Activated CD4-positive, alpha-beta T cell treated with anti-CD3 and anti-CD28 coated beads, Interleukin-2, amount 10 ng/mL, durations not matched to agents 24 days and 14 days (primary cell): ENCODE data around the gene NUFIP2. TPM values are rescaled to one million over a fixed set of nuclear protein-coding genes. Genes with fewer than 3 reads are reported as not detected.

ENCODE experiments used
- DNase-seq: peaks from one replicate; pipeline ENCODE4 v3.0.0; 2022
- H3K27ac Mint-ChIP-seq: one replicate; pipeline ENCODE4 v1.8.0; 2022; ENCODE audit warnings: mild to moderate bottlenecking, mixed read lengths
- H3K27me3 Mint-ChIP-seq: one replicate; pipeline ENCODE4 v1.8.0; 2022; ENCODE audit warnings: mixed read lengths
- H3K36me3 Mint-ChIP-seq: one replicate; pipeline ENCODE4 v1.8.0; 2022; ENCODE audit warnings: low read depth, mild to moderate bottlenecking, mixed read lengths
- H3K4me1 Mint-ChIP-seq: one replicate; pipeline ENCODE4 v1.8.0; 2021; ENCODE audit warnings: mixed read lengths
- H3K4me3 Mint-ChIP-seq: one replicate; pipeline ENCODE4 v1.8.0; 2022; ENCODE audit warnings: mild to moderate bottlenecking, moderate library complexity, mixed read lengths
- H3K9me3 Mint-ChIP-seq: one replicate; pipeline ENCODE4 v1.8.0; 2021; ENCODE audit warnings: mixed read lengths
- intact Hi-C: fragments of 100-400 bp; cut with micrococcal nuclease; formaldehyde crosslinking; loops from one replicate; pipeline ENCODE4 v1.15.1; 2023
- total RNA-seq: library from RNA; stranded (reverse); gene quantifications from 2 replicates; pipeline ENCODE4 v1.2.3, GENCODE V29; 2022

Gene NUFIP2
- total RNA-seq, 1 donor from 2014 or later = 89.7 TPM

- Mint-ChIP-seq H3K4me1 (peaks cover 4% of the 10 kb centered on the region), H3K27ac (no peak overlapping the region), H3K27me3 (peaks cover 5% of the 10 kb centered on the region), H3K9me3 (no peaks in the 10 kb centered on the region), H3K4me3 (no peak overlapping the region), H3K36me3 (no peaks in the 10 kb centered on the region)
- no peak for DNase-seq
- intact Hi-C loops = no loop called here
Observed at GRCh38 chr17:29215174-29215573, 78.8 kb downstream of the NUFIP2 start.

- Mint-ChIP-seq H3K36me3 (no peaks in the 10 kb centered on the region), H3K4me1 (peaks cover under 1% of the 10 kb centered on the region), H3K27ac (no peak overlapping the region), H3K4me3 (no peak overlapping the region), H3K9me3 (no peaks in the 10 kb centered on the region), H3K27me3 (peaks cover 2% of the 10 kb centered on the region)
- DNase-seq = no peak
- intact Hi-C loops = no loop called here
Observed at GRCh38 chr17:29214215-29215146, 79.5 kb downstream of the NUFIP2 start.

- no peaks in the 10 kb centered on the region for H3K4me1 Mint-ChIP-seq
- DNase-seq = no peak
- peaks cover 5% of the 10 kb centered on the region for H3K27me3 Mint-ChIP-seq
- H3K36me3 Mint-ChIP-seq = no peaks in the 10 kb centered on the region
- no peak overlapping the region for H3K27ac Mint-ChIP-seq
- no peaks in the 10 kb centered on the region for H3K9me3 Mint-ChIP-seq
- intact Hi-C loops = no loop called here
- no peak overlapping the region for H3K4me3 Mint-ChIP-seq
Observed at GRCh38 chr17:29212681-29213121, 81.2 kb downstream of the NUFIP2 start.

GRCh38 chr17:29212094-29212631, 81.8 kb downstream of the NUFIP2 start:
- H3K36me3 Mint-ChIP-seq = no peaks in the 10 kb centered on the region
- no peaks in the 10 kb centered on the region for H3K4me1 Mint-ChIP-seq
- peaks cover 5% of the 10 kb centered on the region for H3K27me3 Mint-ChIP-seq
- no peak overlapping the region for H3K27ac Mint-ChIP-seq
- no peak overlapping the region for H3K4me3 Mint-ChIP-seq
- intact Hi-C loops = no loop called here
- no peak for DNase-seq
- H3K9me3 Mint-ChIP-seq = no peaks in the 10 kb centered on the region

- Mint-ChIP-seq H3K27ac (no peak overlapping the region), H3K4me3 (no peak overlapping the region), H3K36me3 (no peaks in the 10 kb centered on the region), H3K4me1 (no peaks in the 10 kb centered on the region), H3K27me3 (peaks cover 3% of the 10 kb centered on the region), H3K9me3 (no peaks in the 10 kb centered on the region)
- intact Hi-C loops = no loop called here
- no peak for DNase-seq
Observed at GRCh38 chr17:29210879-29211278, 83.1 kb downstream of the NUFIP2 start.

DNA sequence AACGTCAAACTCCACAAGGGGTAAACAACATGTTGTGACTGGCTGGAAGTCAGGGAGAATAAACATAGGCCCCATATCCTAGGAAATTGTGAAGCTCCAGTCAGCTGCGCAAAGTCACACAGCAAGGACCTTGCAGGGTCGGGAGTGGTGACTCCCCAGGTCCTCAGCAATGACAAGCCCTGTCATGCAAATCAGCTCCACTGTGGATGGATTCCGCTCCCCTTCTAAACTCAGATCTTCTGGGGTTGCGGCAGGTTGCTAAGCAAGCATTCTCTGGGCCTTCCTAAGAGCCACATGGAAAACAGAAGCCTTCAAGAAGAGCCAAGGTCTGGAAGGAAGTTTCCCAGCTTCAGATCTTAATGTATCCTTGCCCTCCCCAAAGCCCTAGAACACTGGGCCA, 84.9 kb downstream of the NUFIP2 start:
- Mint-ChIP-seq H3K9me3 (no peaks in the 10 kb centered on the region), H3K27me3 (peaks cover 12% of the 10 kb centered on the region), H3K27ac (no peak overlapping the region), H3K4me1 (no peaks in the 10 kb centered on the region), H3K4me3 (no peak overlapping the region), H3K36me3 (no peaks in the 10 kb centered on the region)
- DNase-seq = no peak
- intact Hi-C loops = no loop called here

GRCh38 chr17:29207975-29208374, 86.0 kb downstream of the NUFIP2 start:
- no peak for DNase-seq
- Mint-ChIP-seq H3K4me1 (no peaks in the 10 kb centered on the region), H3K4me3 (no peak overlapping the region)

More at GRCh38 chr17:29207975-29208374, 86.0 kb downstream of the NUFIP2 start:
- intact Hi-C loops = no loop called here
- Mint-ChIP-seq H3K36me3 (no peaks in the 10 kb centered on the region), H3K27me3 (peaks cover 15% of the 10 kb centered on the region), H3K9me3 (no peaks in the 10 kb centered on the region), H3K27ac (no peak overlapping the region)

Other genes starting within 250 kb of the NUFIP2 start
- 36.6 and 37.9 TPM in 2 replicates for gene MYO18A, start 113.8 kb downstream of the NUFIP2 start, total RNA-seq
- gene CRYBA1, start 47.3 kb downstream of the NUFIP2 start, total RNA-seq = not detected in 2 replicates
- 42.7 and 43.2 TPM in 2 replicates for gene TAOK1, start 96.2 kb upstream of the NUFIP2 start, total RNA-seq